ENCODE measurements around the gene SSR1.

DNA sequence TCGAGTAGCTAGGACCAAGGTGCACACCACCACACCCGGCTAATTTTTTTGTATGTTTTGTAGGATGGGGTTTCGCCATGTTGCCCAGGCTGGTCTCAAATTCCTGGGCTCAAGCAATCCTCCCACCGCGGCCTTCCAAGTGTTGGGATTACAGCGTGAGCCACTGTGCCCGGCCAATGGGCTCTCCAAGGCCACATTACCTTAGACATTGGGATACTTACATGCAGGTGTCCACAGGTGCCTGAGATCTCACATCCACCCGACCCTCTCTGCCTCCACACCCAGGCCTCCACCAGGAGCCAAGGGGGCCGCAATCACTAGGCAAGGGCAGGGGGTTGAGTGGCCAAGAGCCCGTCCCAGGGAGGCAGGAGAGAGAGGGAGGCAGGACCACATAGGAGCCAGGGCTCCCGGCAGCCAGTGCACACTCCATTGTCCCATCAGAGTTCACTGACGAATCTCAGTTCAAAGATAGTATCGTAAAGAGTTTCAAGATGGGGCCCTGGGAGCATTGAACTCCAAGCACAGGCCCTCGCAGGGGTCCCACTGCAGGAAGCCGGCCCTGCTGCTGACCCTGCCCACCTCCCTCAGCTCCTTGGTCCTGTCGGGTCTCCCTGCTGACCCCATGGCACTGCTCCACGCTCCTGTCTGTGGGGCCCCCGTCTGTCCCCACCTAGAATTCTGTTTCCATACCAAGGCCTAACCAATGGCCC, 55.3 kb downstream of the SSR1 start:
- no peak for TF ChIP-seq EZH2 (IDR thresholded peaks at IDR 0.05; ENCODE audit: low read length, missing control alignments)
- TF ChIP-seq, protein P1, sequence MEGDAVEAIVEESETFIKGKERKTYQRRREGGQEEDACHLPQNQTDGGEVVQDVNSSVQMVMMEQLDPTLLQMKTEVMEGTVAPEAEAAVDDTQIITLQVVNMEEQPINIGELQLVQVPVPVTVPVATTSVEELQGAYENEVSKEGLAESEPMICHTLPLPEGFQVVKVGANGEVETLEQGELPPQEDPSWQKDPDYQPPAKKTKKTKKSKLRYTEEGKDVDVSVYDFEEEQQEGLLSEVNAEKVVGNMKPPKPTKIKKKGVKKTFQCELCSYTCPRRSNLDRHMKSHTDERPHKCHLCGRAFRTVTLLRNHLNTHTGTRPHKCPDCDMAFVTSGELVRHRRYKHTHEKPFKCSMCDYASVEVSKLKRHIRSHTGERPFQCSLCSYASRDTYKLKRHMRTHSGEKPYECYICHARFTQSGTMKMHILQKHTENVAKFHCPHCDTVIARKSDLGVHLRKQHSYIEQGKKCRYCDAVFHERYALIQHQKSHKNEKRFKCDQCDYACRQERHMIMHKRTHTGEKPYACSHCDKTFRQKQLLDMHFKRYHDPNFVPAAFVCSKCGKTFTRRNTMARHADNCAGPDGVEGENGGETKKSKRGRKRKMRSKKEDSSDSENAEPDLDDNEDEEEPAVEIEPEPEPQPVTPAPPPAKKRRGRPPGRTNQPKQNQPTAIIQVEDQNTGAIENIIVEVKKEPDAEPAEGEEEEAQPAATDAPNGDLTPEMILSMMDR (conservative IDR thresholded peaks at IDR 0.05 in 1 of 2, IDR thresholded peaks at IDR 0.05 in 1 of 2; ENCODE audit: low read depth in 1 of 2, low read length in 2 of 2): no peak
